Neural cell (in vitro differentiated cells): ENCODE data around the gene UBL4A. TPM values are rescaled to one million over a fixed set of nuclear protein-coding genes. Genes with fewer than 3 reads are reported as not detected.

Experiments used
- H2AFZ ChIP-seq: fragments of 200-600, 300-800 bp; sonication (generic), shearing (Covaris generic); 2 replicates; pipeline ENCODE4 v1.6.0; 2014; ENCODE audit warnings: low read depth, mild to moderate bottlenecking, antibody characterized with exemption, low read length, moderate library complexity
- H3F3A ChIP-seq: fragments of 200-600 bp; shearing (Covaris generic); 2 replicates; pipeline ENCODE4 v1.6.1; 2016; ENCODE audit warnings: mild to moderate bottlenecking, moderate library complexity, mixed read lengths, antibody characterized with exemption, low read length; ENCODE audit not compliant: insufficient read depth, poor library complexity, severe bottlenecking
- H3K27ac ChIP-seq: fragments of 200-600, 300-800 bp; sonication (generic), shearing (Covaris generic); 2 replicates; pipeline ENCODE4 v1.5.1; 2014; ENCODE audit warnings: mild to moderate bottlenecking, low read length, moderate library complexity
- H3K27me3 ChIP-seq: fragments of 300-800, 200-600 bp; sonication (generic), shearing (Covaris generic); 2 replicates; pipeline ENCODE4 v1.6.0; 2014; ENCODE audit warnings: mild to moderate bottlenecking, low read depth, low read length, moderate library complexity; ENCODE audit not compliant: insufficient read depth
- H3K36me3 ChIP-seq: fragments of 300-800, 200-600 bp; sonication (generic), shearing (Covaris generic); 2 replicates; pipeline ENCODE4 v1.5.1; 2014; ENCODE audit warnings: mild to moderate bottlenecking, antibody characterized with exemption, low read length, moderate library complexity; ENCODE audit not compliant: insufficient read depth
- H3K4me2 ChIP-seq: fragments of 300-800, 200-600 bp; sonication (generic), shearing (Covaris generic); 2 replicates; pipeline ENCODE4 v1.6.0; 2014; ENCODE audit warnings: mild to moderate bottlenecking, low read length
- H3K4me3 ChIP-seq: fragments of 300-800, 200-600 bp; sonication (generic), shearing (Covaris generic); 2 replicates; pipeline ENCODE4 v1.5.1; 2014; ENCODE audit warnings: mild to moderate bottlenecking, low read length, moderate library complexity
- H3K79me2 ChIP-seq: fragments of 200-600 bp; shearing (Covaris generic); replicated peaks from 2 replicates; pipeline ENCODE4 v1.6.0; 2014; ENCODE audit warnings: mild to moderate bottlenecking, low read length, moderate library complexity; ENCODE audit not compliant: insufficient read depth
- H3K9ac ChIP-seq: fragments of 300-800, 200-600 bp; sonication (generic), shearing (Covaris generic); 2 replicates; pipeline ENCODE4 v1.6.1; 2016; ENCODE audit warnings: mild to moderate bottlenecking, low read length, mixed read lengths
- H3K9me2 ChIP-seq: fragments of 200-600 bp; shearing (Covaris generic); 2 replicates; pipeline ENCODE4 v1.6.1; 2016; ENCODE audit warnings: mild to moderate bottlenecking, low read length, mixed read lengths; ENCODE audit not compliant: insufficient read depth
- H3K9me3 ChIP-seq: fragments of 200-600, 300-800 bp; sonication (generic), shearing (Covaris generic); 2 replicates; pipeline ENCODE4 v1.6.1; 2016; ENCODE audit warnings: mild to moderate bottlenecking, mixed run types, low read length, moderate library complexity, mixed read lengths
- H4K20me1 ChIP-seq: fragments of 200-600 bp; shearing (Covaris generic); 2 replicates; pipeline ENCODE4 v1.6.1; 2016; ENCODE audit warnings: mild to moderate bottlenecking, mixed run types; ENCODE audit not compliant: insufficient read depth
- EP300 ChIP-seq: fragments of 450-650 bp; conservative IDR thresholded peaks from 2 replicates; pipeline ENCODE4 v1.6.1; 2014; ENCODE audit warnings: antibody characterized with exemption, mild to moderate bottlenecking, moderate library complexity; ENCODE audit not compliant: poor library complexity, severe bottlenecking
- EZH2 ChIP-seq: fragments of 200-600, 300-800 bp; shearing (Covaris generic), sonication (generic); IDR thresholded peaks from 2 replicates; pipeline ENCODE4 v1.6.1; 2014; ENCODE audit warnings: antibody characterized with exemption, low read length, borderline replicate concordance, mild to moderate bottlenecking; ENCODE audit not compliant: insufficient read depth, poor library complexity, severe bottlenecking
- MXI1 ChIP-seq: fragments of 450-650 bp; conservative IDR thresholded peaks from 2 replicates; pipeline ENCODE4 v1.6.1; 2014; ENCODE audit warnings: antibody characterized with exemption, mild to moderate bottlenecking; ENCODE audit not compliant: poor library complexity, severe bottlenecking
- POLR2AphosphoS5 ChIP-seq: IDR thresholded peaks from 2 replicates; pipeline ENCODE4 v1.6.1; 2012
- RAD21 ChIP-seq: fragments of 450-650 bp; conservative IDR thresholded peaks from 2 replicates; pipeline ENCODE4 v1.6.1; 2014; ENCODE audit warnings: antibody characterized with exemption, mild to moderate bottlenecking, moderate library complexity
- SMC3 ChIP-seq: fragments of 450-650 bp; conservative IDR thresholded peaks from 2 replicates; pipeline ENCODE4 v1.6.1; 2014; ENCODE audit warnings: antibody characterized with exemption, mild to moderate bottlenecking, moderate library complexity; ENCODE audit not compliant: poor library complexity
- TAF1 ChIP-seq: IDR thresholded peaks from 2 replicates; pipeline ENCODE4 v1.6.1; 2012; ENCODE audit warnings: low read depth
- polyA plus RNA-seq: library from polyadenylated mRNA; depleted of rRNA; stranded (reverse); fragments of >200 nt; gene quantifications from 2 replicates; pipeline ENCODE4 v1.2.3, GENCODE V29; 2014
- TF ChIP-seq, protein P1 (sequence below): fragments of 450-650 bp; IDR thresholded peaks from 2 replicates; pipeline ENCODE4 v1.5.1; 2014; ENCODE audit warnings: antibody characterized with exemption, mild to moderate bottlenecking, moderate library complexity; ENCODE audit not compliant: poor library complexity, severe bottlenecking
- TF ChIP-seq, protein P2 (sequence below): IDR thresholded peaks from 2 replicates; pipeline ENCODE4 v1.6.1; 2012; ENCODE audit warnings: borderline replicate concordance

Gene UBL4A
- polyA plus RNA-seq, 1 donor from 2014 or later = 28.5 TPM

DNA sequence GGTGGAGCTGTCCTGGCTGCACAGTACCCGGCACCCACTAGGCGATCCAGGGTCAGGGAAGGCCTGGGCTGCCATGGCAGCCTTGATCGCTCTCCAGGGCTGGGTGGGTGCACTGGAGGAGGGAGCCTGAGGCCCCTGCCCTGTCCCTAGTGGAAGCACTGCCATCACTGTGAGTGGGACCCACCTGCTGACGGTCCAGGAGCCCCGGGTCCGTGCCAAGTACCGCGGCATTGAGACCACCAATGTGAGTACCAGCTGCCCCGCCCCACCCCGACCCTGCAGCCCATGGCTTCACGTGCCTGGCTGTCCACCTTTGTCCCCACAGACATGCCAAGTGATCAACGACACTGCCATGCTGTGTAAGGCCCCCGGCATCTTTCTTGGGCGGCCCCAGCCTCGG, 19.5 kb downstream of the UBL4A start:
- H3K9me3 ChIP-seq = no peaks in the 10 kb centered on the region
- no peaks in the 10 kb centered on the region for H3K27me3 ChIP-seq
- no peak overlapping the region for H3K9ac ChIP-seq
- H3K79me2 ChIP-seq = no peaks in the 10 kb centered on the region
- no peak overlapping the region for H3K4me3 ChIP-seq
- H3K4me2 ChIP-seq = no peak overlapping the region
- no peaks in the 10 kb centered on the region for H3K9me2 ChIP-seq
- no peak overlapping the region for H3K27ac ChIP-seq
- H2AFZ ChIP-seq = no peak overlapping the region
- no peaks in the 10 kb centered on the region for H4K20me1 ChIP-seq
- no peaks in the 10 kb centered on the region for H3F3A ChIP-seq
- H3K36me3 ChIP-seq = no peaks in the 10 kb centered on the region
- TF ChIP-seq EZH2 = no peak
- TF ChIP-seq RAD21 = no peak
- no peak for TF ChIP-seq EP300
- no peak for TF ChIP-seq POLR2AphosphoS5
- TF ChIP-seq, protein P1, sequence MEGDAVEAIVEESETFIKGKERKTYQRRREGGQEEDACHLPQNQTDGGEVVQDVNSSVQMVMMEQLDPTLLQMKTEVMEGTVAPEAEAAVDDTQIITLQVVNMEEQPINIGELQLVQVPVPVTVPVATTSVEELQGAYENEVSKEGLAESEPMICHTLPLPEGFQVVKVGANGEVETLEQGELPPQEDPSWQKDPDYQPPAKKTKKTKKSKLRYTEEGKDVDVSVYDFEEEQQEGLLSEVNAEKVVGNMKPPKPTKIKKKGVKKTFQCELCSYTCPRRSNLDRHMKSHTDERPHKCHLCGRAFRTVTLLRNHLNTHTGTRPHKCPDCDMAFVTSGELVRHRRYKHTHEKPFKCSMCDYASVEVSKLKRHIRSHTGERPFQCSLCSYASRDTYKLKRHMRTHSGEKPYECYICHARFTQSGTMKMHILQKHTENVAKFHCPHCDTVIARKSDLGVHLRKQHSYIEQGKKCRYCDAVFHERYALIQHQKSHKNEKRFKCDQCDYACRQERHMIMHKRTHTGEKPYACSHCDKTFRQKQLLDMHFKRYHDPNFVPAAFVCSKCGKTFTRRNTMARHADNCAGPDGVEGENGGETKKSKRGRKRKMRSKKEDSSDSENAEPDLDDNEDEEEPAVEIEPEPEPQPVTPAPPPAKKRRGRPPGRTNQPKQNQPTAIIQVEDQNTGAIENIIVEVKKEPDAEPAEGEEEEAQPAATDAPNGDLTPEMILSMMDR = no peak
- TF ChIP-seq, protein P2, sequence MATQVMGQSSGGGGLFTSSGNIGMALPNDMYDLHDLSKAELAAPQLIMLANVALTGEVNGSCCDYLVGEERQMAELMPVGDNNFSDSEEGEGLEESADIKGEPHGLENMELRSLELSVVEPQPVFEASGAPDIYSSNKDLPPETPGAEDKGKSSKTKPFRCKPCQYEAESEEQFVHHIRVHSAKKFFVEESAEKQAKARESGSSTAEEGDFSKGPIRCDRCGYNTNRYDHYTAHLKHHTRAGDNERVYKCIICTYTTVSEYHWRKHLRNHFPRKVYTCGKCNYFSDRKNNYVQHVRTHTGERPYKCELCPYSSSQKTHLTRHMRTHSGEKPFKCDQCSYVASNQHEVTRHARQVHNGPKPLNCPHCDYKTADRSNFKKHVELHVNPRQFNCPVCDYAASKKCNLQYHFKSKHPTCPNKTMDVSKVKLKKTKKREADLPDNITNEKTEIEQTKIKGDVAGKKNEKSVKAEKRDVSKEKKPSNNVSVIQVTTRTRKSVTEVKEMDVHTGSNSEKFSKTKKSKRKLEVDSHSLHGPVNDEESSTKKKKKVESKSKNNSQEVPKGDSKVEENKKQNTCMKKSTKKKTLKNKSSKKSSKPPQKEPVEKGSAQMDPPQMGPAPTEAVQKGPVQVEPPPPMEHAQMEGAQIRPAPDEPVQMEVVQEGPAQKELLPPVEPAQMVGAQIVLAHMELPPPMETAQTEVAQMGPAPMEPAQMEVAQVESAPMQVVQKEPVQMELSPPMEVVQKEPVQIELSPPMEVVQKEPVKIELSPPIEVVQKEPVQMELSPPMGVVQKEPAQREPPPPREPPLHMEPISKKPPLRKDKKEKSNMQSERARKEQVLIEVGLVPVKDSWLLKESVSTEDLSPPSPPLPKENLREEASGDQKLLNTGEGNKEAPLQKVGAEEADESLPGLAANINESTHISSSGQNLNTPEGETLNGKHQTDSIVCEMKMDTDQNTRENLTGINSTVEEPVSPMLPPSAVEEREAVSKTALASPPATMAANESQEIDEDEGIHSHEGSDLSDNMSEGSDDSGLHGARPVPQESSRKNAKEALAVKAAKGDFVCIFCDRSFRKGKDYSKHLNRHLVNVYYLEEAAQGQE = no peak
- TF ChIP-seq MXI1 = no peak
- no peak for TF ChIP-seq TAF1
- no peak for TF ChIP-seq SMC3

DNA sequence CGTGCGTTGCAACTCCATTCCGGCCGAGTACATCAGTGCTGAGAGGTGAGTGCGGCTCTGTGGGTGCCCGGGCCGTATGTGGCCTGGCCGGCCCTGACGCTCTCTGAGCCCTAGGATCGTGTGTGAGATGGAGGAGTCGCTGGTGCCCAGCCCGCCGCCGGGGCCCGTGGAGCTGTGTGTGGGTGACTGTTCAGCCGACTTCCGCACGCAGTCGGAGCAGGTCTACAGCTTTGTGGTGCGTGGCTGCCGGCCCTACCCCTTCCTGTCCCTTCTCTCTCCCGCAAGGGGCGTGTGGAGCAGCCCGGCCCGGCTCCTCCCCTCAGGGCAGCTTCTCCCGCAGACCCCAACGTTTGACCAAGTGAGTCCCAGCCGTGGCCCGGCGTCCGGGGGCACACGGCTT, 20.4 kb downstream of the UBL4A start:
- no peak overlapping the region for H3K27ac ChIP-seq
- no peaks in the 10 kb centered on the region for H3K9me2 ChIP-seq
- no peak overlapping the region for H3K4me3 ChIP-seq
- no peaks in the 10 kb centered on the region for H4K20me1 ChIP-seq
- TF ChIP-seq TAF1 = no peak
- no peak for TF ChIP-seq RAD21
- no peak for TF ChIP-seq MXI1
- no peak for TF ChIP-seq POLR2AphosphoS5
- no peak for TF ChIP-seq EZH2
- TF ChIP-seq SMC3 = no peak
- TF ChIP-seq, protein P2 = no peak
- no peak for TF ChIP-seq EP300
- TF ChIP-seq, protein P1 = no peak
- no peaks in the 10 kb centered on the region for H3F3A ChIP-seq
- H3K36me3 ChIP-seq = no peaks in the 10 kb centered on the region
- no peak overlapping the region for H3K9ac ChIP-seq
- H3K9me3 ChIP-seq = no peaks in the 10 kb centered on the region
- no peaks in the 10 kb centered on the region for H3K27me3 ChIP-seq
- H2AFZ ChIP-seq = no peak overlapping the region
- no peaks in the 10 kb centered on the region for H3K79me2 ChIP-seq
- no peak overlapping the region for H3K4me2 ChIP-seq
